Upper lobe of left lung (tissue), 6 donors: ENCODE measurements around the gene SPRED2. TPM values are rescaled to one million over a fixed set of nuclear protein-coding genes. Genes with fewer than 3 reads are reported as not detected.

ENCODE experiments used
- ATAC-seq, 2 donors: fragments of 200-7000 bp; cut with Tn5 transposase; one replicate each; pipeline ENCODE4 v1.9.1; 2022; ENCODE audit warnings: mild to moderate bottlenecking in 2 of 2, moderate library complexity in 2 of 2; ENCODE audit not compliant: low FRiP score in 2 of 2
- DNase-seq, 2 donors: peaks; one replicate each; pipeline ENCODE4 v3.0.0-alpha.2; 2019 to 2020
- H3K27ac ChIP-seq, 4 donors: fragments of 200-600 bp; sonication (generic); one replicate each; pipeline ENCODE4 v1.5.1; 2016 to 2019
- H3K27me3 ChIP-seq, 4 donors: fragments of 200-600 bp; sonication (generic); one replicate each; pipeline ENCODE4 v1.5.1; 2017 to 2019
- H3K36me3 ChIP-seq, 4 donors: fragments of 200-600 bp; sonication (generic); one replicate each; pipeline ENCODE4 v1.5.1; 2016 to 2019
- H3K4me1 ChIP-seq, 4 donors: fragments of 200-600 bp; sonication (generic); one replicate each; pipeline ENCODE4 v1.5.1; 2018 to 2019
- H3K4me3 ChIP-seq, 4 donors: fragments of 200-600 bp; sonication (generic); one replicate each; pipeline ENCODE4 v1.5.1; 2017 to 2019; ENCODE audit warnings: mild to moderate bottlenecking in 2 of 4, moderate library complexity in 1 of 4
- H3K9me3 ChIP-seq, 4 donors: fragments of 200-600 bp; sonication (generic); one replicate each; pipeline ENCODE4 v1.5.1; 2018 to 2019
- EP300 ChIP-seq, 4 donors: sonication (generic); formaldehyde crosslinking; IDR thresholded peaks; one replicate each; pipeline ENCODE4 v1.5.1; 2017; ENCODE audit warnings: antibody characterized with exemption in 4 of 4, control low read depth in 2 of 4
- POLR2A ChIP-seq, 4 donors: fragments of 450-650 bp; IDR thresholded peaks; one replicate each; pipeline ENCODE4 v1.5.1; 2016 to 2017; ENCODE audit warnings: antibody characterized with exemption in 4 of 4, mild to moderate bottlenecking in 2 of 4
- POLR2AphosphoS5 ChIP-seq, 2 donors: sonication (generic); formaldehyde crosslinking; IDR thresholded peaks; one replicate each; pipeline ENCODE4 v1.5.1; 2017; ENCODE audit warnings: antibody characterized with exemption in 2 of 2
- WGBS, 2 donors: methylation state at CpG; one replicate each; pipeline ENCODE4 v1.1.5; 2017 to 2018; 5-methylcytosine and 5-hydroxymethylcytosine counted together
- total RNA-seq, 6 donors: library from RNA; depleted of rRNA in 4 of 6; stranded (reverse); fragments of >200 nt in 4 of 6; gene quantifications; one replicate each; pipeline versions ENCODE4 v1.1.0 to v1.2.1, GENCODE V29; 2016 to 2021
- TF ChIP-seq, protein P1 (sequence below), 6 experiments: fragments of 450-650 bp in 4 of 6; fragments of 200-600 bp in 2 of 6; sonication (generic) in 2 of 6; IDR thresholded peaks; one replicate each; pipeline ENCODE4 v1.5.1; 2016 to 2019; ENCODE audit warnings: antibody characterized with exemption in 6 of 6
- donor health status: DM: no; HTN: no; CAD: no; lungs with moderate emphysema.
- donor health status: DM: no; HTN: yes; CAD: no; lungs with severe emphysema.

Gene SPRED2
- total RNA-seq, 6 donors from 2014 or later: 15.7 to 53.0 (median 38.1) TPM

DNA sequence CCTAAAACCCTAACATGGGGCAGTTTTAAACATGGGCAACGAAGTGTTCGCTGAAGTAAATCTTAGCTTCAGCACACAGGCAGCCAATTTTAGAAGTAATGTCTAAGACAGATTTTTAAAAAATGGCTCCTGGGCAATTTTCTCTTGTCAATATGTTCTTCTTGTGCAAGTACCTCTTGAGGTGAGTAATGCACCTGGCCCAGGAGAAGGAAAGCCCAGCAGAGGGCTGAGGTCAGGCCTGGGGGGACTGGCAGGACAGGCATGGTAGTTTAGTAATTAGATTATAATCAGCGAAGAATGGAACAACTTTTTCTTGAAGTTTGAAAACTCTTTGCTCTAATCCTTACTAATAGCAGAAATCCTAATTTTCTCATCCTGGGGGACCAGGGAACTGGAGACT, 77.6 kb downstream of the SPRED2 start:
- Histone ChIP-seq H3K4me1 (peaks cover 49 to 67% (median 57%) of the 10 kb centered on the region in 4 donors), H3K9me3 (no peaks in the 10 kb centered on the region), H3K27ac (no peak overlapping the region), H3K36me3 (no peaks in the 10 kb centered on the region), H3K4me3 (no peak overlapping the region), H3K27me3 (no peaks in the 10 kb centered on the region)
- TF ChIP-seq EP300 (IDR thresholded peaks at IDR 0.05) (no peak), POLR2A (IDR thresholded peaks at IDR 0.05) (no peak)
- TF ChIP-seq, protein P1, sequence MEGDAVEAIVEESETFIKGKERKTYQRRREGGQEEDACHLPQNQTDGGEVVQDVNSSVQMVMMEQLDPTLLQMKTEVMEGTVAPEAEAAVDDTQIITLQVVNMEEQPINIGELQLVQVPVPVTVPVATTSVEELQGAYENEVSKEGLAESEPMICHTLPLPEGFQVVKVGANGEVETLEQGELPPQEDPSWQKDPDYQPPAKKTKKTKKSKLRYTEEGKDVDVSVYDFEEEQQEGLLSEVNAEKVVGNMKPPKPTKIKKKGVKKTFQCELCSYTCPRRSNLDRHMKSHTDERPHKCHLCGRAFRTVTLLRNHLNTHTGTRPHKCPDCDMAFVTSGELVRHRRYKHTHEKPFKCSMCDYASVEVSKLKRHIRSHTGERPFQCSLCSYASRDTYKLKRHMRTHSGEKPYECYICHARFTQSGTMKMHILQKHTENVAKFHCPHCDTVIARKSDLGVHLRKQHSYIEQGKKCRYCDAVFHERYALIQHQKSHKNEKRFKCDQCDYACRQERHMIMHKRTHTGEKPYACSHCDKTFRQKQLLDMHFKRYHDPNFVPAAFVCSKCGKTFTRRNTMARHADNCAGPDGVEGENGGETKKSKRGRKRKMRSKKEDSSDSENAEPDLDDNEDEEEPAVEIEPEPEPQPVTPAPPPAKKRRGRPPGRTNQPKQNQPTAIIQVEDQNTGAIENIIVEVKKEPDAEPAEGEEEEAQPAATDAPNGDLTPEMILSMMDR (IDR thresholded peaks at IDR 0.05): no peak
- WGBS, 2 donors: 89 to 100% methylated on average over 3 of the region's 3 CpGs
- no peak for ATAC-seq
- DNase-seq: peak in 1 of 2 donors; percentile 62

DNA sequence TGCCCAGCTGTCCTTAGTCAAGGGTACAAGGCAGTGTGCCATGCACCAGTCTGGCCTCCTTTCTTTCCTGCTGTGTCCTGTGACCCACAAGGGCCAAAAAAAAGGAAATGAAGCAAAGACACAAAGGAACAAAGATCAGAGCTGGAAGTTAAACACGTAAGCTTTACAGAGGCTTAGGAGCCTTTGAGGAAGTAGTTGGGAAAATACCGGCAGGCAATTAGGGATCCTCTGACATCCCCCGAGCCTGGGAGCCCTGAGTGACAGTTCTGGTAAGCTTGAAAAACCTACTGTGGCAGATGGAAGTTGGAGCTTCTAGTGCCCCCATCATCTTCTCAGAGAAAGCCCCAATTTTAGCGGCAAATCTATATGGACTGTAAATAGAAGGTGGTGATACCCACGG, 78.5 kb downstream of the SPRED2 start:
- DNase-seq: no peak
- Histone ChIP-seq H3K4me3 (no peak overlapping the region), H3K4me1 (peaks cover 47 to 65% (median 56%) of the 10 kb centered on the region in 4 donors), H3K36me3 (no peaks in the 10 kb centered on the region), H3K27ac (no peak overlapping the region), H3K27me3 (no peaks in the 10 kb centered on the region), H3K9me3 (no peaks in the 10 kb centered on the region)
- TF ChIP-seq EP300 (IDR thresholded peaks at IDR 0.05): no peak
- TF ChIP-seq, protein P1 (IDR thresholded peaks at IDR 0.05): no peak
- no peak for TF ChIP-seq POLR2AphosphoS5 (IDR thresholded peaks at IDR 0.05)
- TF ChIP-seq POLR2A (IDR thresholded peaks at IDR 0.05): no peak
- WGBS, 2 donors: 34 to 55% methylated on average over 5 of the region's 5 CpGs
- ATAC-seq: peak in 1 of 2 donors; percentile 42

DNA sequence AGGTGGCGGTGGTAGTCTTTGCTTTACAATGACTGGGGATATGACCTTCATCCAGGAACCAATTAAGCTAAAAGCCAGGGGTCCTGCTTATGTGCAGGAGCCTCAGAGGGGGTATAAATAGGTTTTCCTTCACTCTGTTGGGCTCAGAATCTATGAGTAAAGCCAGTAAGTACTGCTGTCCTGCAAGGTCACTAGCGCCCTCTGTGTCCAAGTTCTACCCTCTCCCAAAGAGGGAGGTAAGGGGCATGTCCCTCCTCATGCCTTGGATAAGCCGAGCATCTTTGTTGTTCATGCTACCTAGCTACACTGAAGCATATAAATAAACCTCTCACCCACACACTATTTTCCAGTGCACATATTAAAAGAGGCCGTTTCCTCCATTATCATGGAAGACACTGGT, 79.4 kb downstream of the SPRED2 start:
- ATAC-seq (no peak), DNase-seq (no peak)
- Histone ChIP-seq H3K27me3 (no peaks in the 10 kb centered on the region), H3K36me3 (no peaks in the 10 kb centered on the region), H3K9me3 (no peaks in the 10 kb centered on the region), H3K27ac (no peak overlapping the region), H3K4me3 (no peak overlapping the region), H3K4me1 (peaks cover 40 to 56% (median 50%) of the 10 kb centered on the region in 4 donors)
- TF ChIP-seq, protein P1 (IDR thresholded peaks at IDR 0.05): no peak
- TF ChIP-seq POLR2AphosphoS5 (IDR thresholded peaks at IDR 0.05) (no peak), POLR2A (IDR thresholded peaks at IDR 0.05) (no peak), EP300 (IDR thresholded peaks at IDR 0.05) (no peak)
- 94 to 95% methylated on average over 4 of the region's 4 CpGs for whole genome bisulfite sequencing, 2 donors

DNA sequence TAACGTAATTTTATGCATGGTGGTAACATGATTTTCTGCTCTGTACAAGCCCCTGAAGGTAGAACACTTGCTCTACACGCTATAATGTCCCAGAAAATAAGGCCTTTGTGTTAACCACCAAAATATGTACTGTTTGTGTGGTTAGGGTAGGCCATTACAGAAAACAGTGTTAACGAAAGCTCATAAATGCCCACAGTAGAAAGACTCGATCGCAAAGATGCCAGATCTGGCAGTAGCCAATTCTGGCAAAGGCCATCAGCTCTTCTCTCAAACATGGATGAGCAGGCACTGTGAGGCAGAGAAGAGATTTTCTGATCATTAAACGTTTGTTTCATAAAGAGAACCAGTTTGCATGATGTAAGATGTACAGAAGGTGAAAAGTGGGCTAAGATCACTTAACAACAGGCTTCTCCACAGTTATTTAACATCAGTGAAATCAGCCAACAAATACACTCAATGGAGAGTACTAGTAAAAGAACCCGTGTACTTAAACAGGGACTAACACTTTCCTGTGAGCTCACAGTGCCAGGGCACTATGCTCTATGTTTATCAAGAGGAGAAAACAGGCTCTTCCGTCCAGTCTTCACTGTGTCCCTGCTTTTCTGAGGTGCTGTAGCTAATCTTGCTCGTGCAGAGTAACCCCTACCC, 80.3 kb downstream of the SPRED2 start:
- H3K36me3 ChIP-seq: no peaks in the 10 kb centered on the region
- H3K4me1 ChIP-seq: peaks cover 40 to 49% (median 47%) of the 10 kb centered on the region in 4 donors
- WGBS, 2 donors: 67 to 85% methylated on average over 9 of the region's 9 CpGs
- no peaks in the 10 kb centered on the region for H3K27me3 ChIP-seq
- DNase-seq (no peak), ATAC-seq (no peak)
- H3K9me3 ChIP-seq: no peaks in the 10 kb centered on the region
- no peak overlapping the region for H3K4me3 ChIP-seq
- no peak for TF ChIP-seq EP300 (IDR thresholded peaks at IDR 0.05)
- TF ChIP-seq POLR2A (IDR thresholded peaks at IDR 0.05): no peak
- peak overlapping the region in 1 of 4 donors; percentile 1 for H3K27ac ChIP-seq

DNA sequence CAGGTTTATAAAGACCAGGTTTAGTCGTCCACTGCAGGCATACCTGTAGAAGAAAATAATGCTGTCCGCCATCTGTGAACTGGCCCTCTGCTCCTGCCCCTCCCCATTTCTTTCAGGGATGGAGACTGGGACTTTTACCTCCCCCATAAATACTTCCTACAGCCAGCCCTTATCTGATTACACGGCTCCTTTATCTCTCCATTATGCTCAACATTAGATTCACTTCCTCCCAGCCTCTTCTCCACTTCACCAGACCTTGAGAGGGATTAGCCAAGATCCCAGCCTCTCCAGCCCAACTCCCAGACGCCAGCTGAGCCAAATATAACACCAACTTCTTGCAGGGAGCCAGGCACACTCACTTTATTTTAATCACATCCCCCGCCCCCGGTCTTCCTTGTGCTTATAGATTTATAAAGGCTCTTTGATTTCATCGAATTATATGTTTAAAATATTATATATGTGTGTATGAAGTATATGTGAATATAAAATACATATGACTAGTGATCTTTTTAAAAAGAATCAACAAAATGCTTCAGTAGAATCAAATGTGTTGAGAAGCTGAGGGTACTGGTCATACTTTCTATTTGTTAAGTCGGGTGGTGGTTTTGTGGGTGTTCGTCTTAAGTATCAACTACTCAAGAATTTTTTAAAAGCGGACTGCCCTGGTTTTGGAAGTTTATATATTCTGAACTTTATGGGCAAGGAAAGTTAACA, 81.0 kb downstream of the SPRED2 start:
- H3K36me3 ChIP-seq: no peaks in the 10 kb centered on the region
- H3K9me3 ChIP-seq: no peaks in the 10 kb centered on the region
- ATAC-seq (no peak), DNase-seq (peak in 1 of 2 donors; percentile 30)
- no peaks in the 10 kb centered on the region for H3K27me3 ChIP-seq
- H3K27ac ChIP-seq: peak overlapping the region in 2 of 4 donors; percentile 1 to 11
- 57 to 60% methylated on average over 10 of the region's 10 CpGs for WGBS, 2 donors
- no peak overlapping the region for H3K4me3 ChIP-seq
- no peak for TF ChIP-seq POLR2AphosphoS5 (IDR thresholded peaks at IDR 0.05)
- peaks cover 40 to 49% (median 47%) of the 10 kb centered on the region in 4 donors for H3K4me1 ChIP-seq
